OCI-LY3 (cell line): ENCODE results near the gene ACAP2.

ENCODE experiments used
- H2AFZ ChIP-seq: fragments of 200-600, 300-600 bp; shearing (Covaris generic); 2 replicates; pipeline ENCODE4 v1.6.0; 2014; ENCODE audit warnings: antibody characterized with exemption, low read depth, low read length
- H3K27ac ChIP-seq: fragments of 200-600, 300-600 bp; sonication (generic); 2 replicates; pipeline ENCODE4 v1.5.1; 2014; ENCODE audit warnings: mild to moderate bottlenecking, low read length, moderate library complexity, mixed read lengths
- H3K27me3 ChIP-seq: fragments of 200-600, 300-600 bp; sonication (generic); 2 replicates; pipeline ENCODE4 v1.6.1; 2014; ENCODE audit warnings: low read depth, low read length, mixed read lengths
- H3K36me3 ChIP-seq: fragments of 200-600, 300-600 bp; sonication (generic); replicated peaks from 2 replicates; pipeline ENCODE3; 2014; ENCODE audit warnings: low read depth, low read length, mixed read lengths
- H3K4me1 ChIP-seq: fragments of 300-600, 200-600 bp; sonication (generic); 2 replicates; pipeline ENCODE4 v1.6.1; 2014; ENCODE audit warnings: low read length, mixed read lengths
- H3K4me2 ChIP-seq: fragments of 200-600, 300-600 bp; sonication (generic); 2 replicates; pipeline ENCODE4 v1.6.1; 2014; ENCODE audit warnings: low read length, mixed read lengths
- H3K4me3 ChIP-seq: fragments of 300-600, 200-600 bp; sonication (generic); 2 replicates; pipeline ENCODE4 v1.5.1; 2014; ENCODE audit warnings: antibody characterized with exemption, mild to moderate bottlenecking, low read length, moderate library complexity
- H3K79me2 ChIP-seq: fragments of 300-600, 200-600 bp; shearing (Covaris generic); 2 replicates; pipeline ENCODE4 v1.6.1; 2014; ENCODE audit warnings: mild to moderate bottlenecking, low read length, mixed read lengths
- H3K9ac ChIP-seq: fragments of 300-600, 200-600 bp; shearing (Covaris generic); 2 replicates; pipeline ENCODE4 v1.6.0; 2014; ENCODE audit warnings: mild to moderate bottlenecking, low read length, moderate library complexity
- H3K9me3 ChIP-seq: fragments of 200-600, 300-600 bp; shearing (Covaris generic); 2 replicates; pipeline ENCODE4 v1.6.1; 2014; ENCODE audit warnings: low read length, mixed read lengths; ENCODE audit not compliant: insufficient read depth
- H4K20me1 ChIP-seq: fragments of 200-600, 300-600 bp; sonication (generic); 2 replicates; pipeline ENCODE4 v1.6.1; 2016; ENCODE audit warnings: low read length, mixed read lengths; ENCODE audit not compliant: insufficient read depth
- EZH2phosphoT487 ChIP-seq: fragments of 200-600 bp; shearing (Covaris generic); IDR thresholded peaks from 2 replicates; pipeline ENCODE4 v1.6.1; 2018; ENCODE audit warnings: antibody characterized with exemption, mixed run types, low read depth
- TF ChIP-seq, protein P1 (sequence below): fragments of 200-600, 300-600 bp; sonication (generic); IDR thresholded peaks from 2 replicates; pipeline ENCODE4 v1.5.1; 2014; ENCODE audit warnings: antibody characterized with exemption, low read length, low read depth

The ACAP2 gene

DNA sequence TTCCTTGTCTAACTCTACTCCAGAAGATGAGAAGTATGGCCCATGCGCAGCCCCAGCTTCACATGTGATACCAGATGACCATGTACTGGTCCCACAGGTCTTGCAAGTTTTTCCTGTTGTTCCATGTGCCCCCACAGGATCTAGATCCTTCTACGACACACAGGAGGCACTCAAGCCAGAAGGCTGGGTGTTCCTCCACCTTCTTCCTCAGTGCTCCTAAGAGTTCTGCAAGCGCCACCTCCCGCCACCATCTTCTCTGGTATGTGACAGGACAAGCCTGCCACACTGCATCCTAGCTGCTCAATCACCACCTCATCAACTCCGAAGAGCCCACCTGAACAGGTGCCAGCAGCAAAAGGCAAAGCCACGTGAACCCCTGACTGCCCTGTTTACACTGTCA is 214.9 kb downstream of the ACAP2 start:
- Histone ChIP-seq H3K27ac (no peak overlapping the region), H3K4me3 (no peak overlapping the region)

DNA sequence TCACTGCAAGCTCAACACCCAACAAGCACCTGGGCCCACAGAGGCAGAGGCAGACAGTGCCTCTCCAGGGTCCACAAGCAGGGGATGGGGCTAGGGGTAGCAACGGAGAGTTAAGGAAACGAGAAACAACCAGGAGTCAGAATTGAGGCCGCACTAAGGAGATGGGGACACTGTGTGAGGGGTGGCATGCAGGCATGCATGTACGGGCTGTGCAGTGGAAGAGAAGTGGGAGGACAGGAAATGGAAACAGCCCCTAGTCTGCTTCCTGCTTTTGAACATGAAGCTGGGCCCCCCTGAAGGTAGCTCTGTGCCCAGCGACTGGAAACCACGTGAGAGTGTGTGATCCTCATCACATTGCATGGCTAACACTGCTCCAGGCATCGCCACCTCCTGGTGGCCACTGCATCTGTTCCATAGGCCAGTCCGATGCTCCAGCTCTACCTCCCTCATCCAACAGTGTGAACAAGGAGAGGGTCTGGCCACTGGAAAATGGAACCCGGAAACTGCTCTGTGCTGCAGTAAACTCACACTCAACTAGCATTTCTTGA is 215.8 kb downstream of the ACAP2 start:
- Histone ChIP-seq H4K20me1 (no peaks in the 10 kb centered on the region), H3K27ac (no peak overlapping the region), H3K4me2 (no peak overlapping the region), H3K4me3 (no peak overlapping the region), H3K36me3 (peaks cover 3% of the 10 kb centered on the region), H3K79me2 (no peaks in the 10 kb centered on the region), H3K4me1 (peaks cover 5% of the 10 kb centered on the region), H2AFZ (no peak overlapping the region), H3K9me3 (no peaks in the 10 kb centered on the region), H3K27me3 (no peaks in the 10 kb centered on the region), H3K9ac (no peak overlapping the region)
- no peak for TF ChIP-seq EZH2phosphoT487
- TF ChIP-seq, protein P1, sequence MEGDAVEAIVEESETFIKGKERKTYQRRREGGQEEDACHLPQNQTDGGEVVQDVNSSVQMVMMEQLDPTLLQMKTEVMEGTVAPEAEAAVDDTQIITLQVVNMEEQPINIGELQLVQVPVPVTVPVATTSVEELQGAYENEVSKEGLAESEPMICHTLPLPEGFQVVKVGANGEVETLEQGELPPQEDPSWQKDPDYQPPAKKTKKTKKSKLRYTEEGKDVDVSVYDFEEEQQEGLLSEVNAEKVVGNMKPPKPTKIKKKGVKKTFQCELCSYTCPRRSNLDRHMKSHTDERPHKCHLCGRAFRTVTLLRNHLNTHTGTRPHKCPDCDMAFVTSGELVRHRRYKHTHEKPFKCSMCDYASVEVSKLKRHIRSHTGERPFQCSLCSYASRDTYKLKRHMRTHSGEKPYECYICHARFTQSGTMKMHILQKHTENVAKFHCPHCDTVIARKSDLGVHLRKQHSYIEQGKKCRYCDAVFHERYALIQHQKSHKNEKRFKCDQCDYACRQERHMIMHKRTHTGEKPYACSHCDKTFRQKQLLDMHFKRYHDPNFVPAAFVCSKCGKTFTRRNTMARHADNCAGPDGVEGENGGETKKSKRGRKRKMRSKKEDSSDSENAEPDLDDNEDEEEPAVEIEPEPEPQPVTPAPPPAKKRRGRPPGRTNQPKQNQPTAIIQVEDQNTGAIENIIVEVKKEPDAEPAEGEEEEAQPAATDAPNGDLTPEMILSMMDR, result peak; percentile 41

More for the DNA sequence above, 214.9 kb downstream of the ACAP2 start:
- H3K4me2 ChIP-seq, result no peak overlapping the region
- H3K79me2 ChIP-seq, result no peaks in the 10 kb centered on the region
- no peak for TF ChIP-seq EZH2phosphoT487
- TF ChIP-seq, protein P1, result no peak
- no peaks in the 10 kb centered on the region for H3K27me3 ChIP-seq
- H2AFZ ChIP-seq, result no peak overlapping the region
- H4K20me1 ChIP-seq, result no peaks in the 10 kb centered on the region
- H3K4me1 ChIP-seq, result peaks cover 5% of the 10 kb centered on the region
- peaks cover 3% of the 10 kb centered on the region for H3K36me3 ChIP-seq
- H3K9me3 ChIP-seq, result no peaks in the 10 kb centered on the region
- no peak overlapping the region for H3K9ac ChIP-seq

DNA sequence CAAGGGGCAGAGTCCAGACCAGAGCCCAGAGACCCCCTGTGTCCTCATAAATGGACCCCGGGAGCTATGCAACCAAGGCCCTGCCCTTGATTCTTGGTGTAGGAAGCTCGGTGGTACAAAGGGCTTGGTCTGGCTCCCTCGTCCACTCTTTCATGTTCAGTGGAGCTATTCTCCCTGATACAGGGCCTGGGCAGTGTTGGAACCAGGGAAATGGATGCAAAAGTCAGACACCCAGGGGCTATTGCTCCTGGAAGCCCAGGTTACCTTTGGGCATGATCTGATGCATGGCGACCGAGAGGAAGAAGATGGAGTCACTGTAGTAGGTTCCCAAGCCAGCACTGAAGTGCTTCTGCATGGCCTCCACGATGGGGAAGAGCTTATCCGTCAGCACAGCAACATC is 216.4 kb downstream of the ACAP2 start:
- Histone ChIP-seq H3K27me3 (no peaks in the 10 kb centered on the region), H3K4me3 (no peak overlapping the region), H3K4me1 (peaks cover 5% of the 10 kb centered on the region), H3K27ac (no peak overlapping the region), H3K36me3 (peaks cover 3% of the 10 kb centered on the region), H3K9ac (no peak overlapping the region), H3K79me2 (no peaks in the 10 kb centered on the region), H3K9me3 (no peaks in the 10 kb centered on the region), H4K20me1 (no peaks in the 10 kb centered on the region), H3K4me2 (no peak overlapping the region), H2AFZ (no peak overlapping the region)
- TF ChIP-seq, protein P1, result no peak
- TF ChIP-seq EZH2phosphoT487, result no peak

DNA sequence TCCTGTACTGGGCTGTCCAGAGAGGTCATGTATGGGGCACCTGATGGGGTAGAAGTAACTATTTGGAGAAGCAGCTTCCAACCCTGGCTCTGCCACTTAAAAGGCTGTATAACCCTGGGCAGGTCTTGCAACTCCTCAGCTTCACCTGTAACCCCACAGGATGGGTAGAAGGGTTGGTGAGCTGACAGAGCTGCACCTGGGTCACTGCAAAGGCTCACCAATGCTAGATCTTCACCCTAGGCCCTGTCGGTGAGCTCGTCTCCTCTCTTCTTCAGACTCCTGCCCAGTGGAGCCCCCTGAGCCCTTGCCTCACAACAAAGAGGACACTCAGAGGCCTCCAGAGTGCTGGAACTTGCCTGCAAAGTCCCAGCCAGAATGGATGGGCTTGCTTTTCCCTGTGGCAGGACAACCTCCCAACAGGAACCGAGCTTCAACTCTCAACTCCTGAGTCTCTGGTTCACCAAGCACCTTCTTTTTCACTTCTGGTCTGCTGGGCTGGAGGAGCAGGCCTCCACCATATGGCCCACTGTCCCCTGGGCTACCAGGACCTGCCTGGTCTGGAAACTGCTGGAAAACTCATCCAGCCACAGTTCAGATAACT is 217.7 kb downstream of the ACAP2 start:
- Histone ChIP-seq H4K20me1 (no peaks in the 10 kb centered on the region), H3K27ac (no peak overlapping the region), H3K27me3 (no peaks in the 10 kb centered on the region), H3K4me2 (no peak overlapping the region), H3K79me2 (no peaks in the 10 kb centered on the region), H3K9ac (no peak overlapping the region), H3K4me1 (peaks cover 5% of the 10 kb centered on the region), H3K36me3 (peaks cover 3% of the 10 kb centered on the region), H2AFZ (no peak overlapping the region), H3K4me3 (no peak overlapping the region), H3K9me3 (no peaks in the 10 kb centered on the region)
- TF ChIP-seq, protein P1, result no peak
- no peak for TF ChIP-seq EZH2phosphoT487
